ENCODE measurements around the gene ZFYVE28.

ZFYVE28 gene

DNA sequence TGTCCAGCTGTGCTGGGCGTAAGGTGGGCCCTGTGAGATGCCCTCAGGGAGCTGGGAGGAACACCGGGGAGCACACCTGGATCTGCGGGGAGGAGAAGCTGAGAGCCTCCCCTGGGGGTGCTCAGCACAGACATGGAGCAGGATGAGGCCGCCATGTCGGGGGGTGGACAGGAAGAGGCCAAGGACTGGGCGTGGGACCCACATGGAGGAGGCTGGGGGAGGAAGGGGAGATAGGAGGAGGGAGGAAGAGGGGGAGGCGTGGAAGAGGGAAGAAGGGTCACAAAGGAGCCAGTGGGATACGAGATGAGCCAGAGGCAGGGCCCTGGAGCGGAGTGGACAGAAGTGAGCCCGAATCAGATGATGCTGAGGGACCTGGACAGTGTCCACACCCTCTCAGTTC lies 66.3 kb downstream of the ZFYVE28 start:
- DNase-seq: no peak

- DNase-seq: no peak
Measured at GRCh38 chr4:2350982-2351381, 67.5 kb downstream of the ZFYVE28 start.

DNA sequence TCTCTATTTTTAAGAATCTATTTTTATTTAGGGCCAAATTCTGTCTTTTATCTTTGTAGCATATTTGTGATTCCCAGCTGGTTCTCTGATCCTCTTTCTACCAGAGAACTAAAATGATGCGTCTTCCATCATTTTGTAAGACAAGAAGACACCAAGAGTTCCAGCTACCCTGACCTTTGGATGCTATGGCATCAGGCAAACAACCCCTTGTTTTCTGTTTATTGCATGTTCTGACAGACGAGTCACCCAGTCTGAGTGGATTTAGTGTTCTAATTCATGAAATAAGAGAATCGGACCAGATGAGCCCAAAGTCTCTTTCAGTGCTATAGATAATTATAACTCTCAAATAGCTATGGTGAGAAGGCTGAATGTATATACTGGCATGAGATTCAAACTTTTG lies 69.7 kb downstream of the ZFYVE28 start:
- DNase-seq: no peak

DNA sequence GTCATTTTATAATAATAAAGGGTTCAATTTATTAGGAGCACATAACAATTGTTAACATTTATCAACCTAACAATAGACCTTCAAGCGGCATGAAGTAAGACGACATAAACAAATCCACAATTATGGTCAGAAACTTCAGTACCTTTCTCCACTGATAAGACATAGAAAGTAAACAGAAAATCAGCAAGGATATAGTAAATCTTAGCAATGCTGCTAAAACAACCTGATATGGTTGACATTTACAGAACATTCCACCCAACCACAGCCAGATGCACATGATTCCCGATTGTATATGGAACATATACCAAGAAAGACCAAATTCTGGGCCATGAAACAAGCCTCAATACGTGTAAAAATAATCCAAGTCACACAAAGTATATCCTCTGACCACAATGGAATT lies 71.3 kb downstream of the ZFYVE28 start:
- no peak for DNase-seq

- peak; percentile 53 for DNase-seq
Measured at GRCh38 chr4:2343476-2343875, 75.0 kb downstream of the ZFYVE28 start.

GRCh38 chr4:2341911-2342652 lies 76.4 kb downstream of the ZFYVE28 start:
- no peak for DNase-seq

DNA sequence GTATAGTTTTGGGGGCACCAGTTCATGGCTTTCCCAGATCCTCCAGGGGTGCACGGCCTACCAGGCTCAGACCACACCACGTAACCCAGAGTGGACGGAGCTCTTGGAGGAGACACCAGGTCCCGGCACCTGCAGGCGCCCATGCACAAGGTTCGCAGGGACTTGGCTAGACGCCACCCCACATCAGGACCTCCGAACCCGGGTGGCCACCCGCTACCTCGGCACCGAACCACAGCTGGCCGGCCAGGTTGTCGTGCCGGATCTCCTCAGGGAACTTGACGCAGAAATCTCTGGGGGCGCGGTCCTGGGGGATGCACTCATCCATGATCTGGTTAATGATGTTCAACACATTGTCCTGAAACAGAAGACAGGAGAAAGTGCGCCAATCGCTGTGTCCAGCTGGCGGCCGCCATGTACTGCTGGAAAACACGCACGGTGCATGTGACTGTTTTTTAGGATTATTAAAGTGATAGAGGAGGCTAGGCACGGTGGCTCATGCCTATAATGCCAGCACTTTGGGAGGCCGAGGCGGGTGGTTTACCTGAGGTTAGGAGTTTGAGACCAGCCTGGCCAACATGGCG lies 77.1 kb downstream of the ZFYVE28 start:
- DNase-seq: no peak

DNA sequence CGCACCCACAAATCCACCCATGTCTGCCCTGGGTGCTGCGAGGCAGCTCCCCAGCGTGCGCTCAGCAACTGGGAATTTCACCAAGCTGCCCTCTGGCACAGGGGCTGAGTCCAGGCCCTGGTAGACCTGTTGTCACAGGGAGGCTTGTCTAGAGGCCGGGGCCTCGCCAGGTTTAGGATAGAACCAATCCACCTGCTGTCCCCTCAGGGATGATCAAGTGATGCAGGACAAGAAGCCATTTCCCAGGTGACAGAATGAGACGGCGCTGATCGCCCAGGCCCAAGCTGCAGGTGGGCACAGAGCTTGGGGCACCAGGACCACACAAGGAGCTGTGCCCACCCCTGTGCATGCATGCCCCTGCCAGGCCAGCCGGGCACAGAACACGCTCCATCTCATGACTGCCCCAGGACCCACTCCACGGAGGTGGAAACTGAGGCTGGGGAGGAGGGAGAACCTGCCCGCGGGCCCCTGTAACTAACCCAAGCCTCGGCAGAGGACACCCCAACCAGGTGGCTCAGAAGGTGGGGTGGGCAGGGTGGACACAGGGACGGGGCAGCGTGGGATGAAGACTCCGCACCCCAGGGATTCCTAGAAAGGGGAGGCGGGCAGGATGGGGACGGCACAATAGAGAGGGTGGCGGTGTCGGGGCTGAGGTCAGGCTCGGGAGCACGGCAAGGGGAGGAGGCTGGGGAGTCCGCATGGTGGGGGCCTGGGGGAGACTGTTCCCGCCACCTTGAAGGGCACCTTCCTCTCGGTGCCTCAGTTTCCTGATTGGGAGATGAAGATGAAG lies 78.0 kb downstream of the ZFYVE28 start:
- DNase-seq: no peak

DNA sequence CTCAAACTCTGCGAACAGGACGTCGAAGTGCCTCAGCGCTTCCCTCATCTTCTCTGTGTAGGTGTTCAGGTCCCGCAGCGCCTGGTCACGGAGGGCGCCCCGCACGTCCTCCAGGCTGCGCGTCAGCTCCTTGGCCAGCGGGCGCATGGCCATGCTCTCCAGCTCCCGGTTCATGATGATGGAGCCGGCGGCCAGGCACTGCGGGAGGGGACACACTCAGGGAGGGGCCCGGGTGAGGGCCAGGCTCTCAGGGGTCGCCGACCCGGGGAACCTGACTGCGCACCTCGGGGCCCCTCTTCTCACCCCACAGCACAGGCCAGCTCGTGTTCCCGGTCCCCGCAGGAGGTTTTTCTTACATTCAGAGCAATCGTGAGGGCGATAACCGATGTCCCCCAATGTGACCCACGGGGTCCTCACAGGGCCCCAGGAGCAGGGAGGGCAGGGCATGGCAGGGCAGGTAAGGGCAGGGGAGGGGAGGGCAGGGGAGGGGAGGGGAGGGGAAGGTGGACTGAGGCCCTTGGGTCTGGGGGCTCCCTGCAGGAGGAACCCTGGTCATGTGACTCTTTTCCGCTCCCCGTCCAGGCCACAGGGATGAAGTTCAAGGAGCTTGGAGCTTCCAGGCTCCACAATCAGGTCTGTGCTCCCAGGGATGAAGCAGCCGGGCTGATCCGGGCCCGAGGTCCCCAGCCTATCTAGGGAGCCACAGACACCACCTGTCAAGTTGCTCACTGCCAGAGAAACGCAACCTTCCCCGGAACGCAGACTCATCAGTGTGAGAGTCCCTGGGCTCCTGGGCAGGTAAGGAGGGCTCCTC lies 78.8 kb downstream of the ZFYVE28 start:
- no peak for DNase-seq

DNA sequence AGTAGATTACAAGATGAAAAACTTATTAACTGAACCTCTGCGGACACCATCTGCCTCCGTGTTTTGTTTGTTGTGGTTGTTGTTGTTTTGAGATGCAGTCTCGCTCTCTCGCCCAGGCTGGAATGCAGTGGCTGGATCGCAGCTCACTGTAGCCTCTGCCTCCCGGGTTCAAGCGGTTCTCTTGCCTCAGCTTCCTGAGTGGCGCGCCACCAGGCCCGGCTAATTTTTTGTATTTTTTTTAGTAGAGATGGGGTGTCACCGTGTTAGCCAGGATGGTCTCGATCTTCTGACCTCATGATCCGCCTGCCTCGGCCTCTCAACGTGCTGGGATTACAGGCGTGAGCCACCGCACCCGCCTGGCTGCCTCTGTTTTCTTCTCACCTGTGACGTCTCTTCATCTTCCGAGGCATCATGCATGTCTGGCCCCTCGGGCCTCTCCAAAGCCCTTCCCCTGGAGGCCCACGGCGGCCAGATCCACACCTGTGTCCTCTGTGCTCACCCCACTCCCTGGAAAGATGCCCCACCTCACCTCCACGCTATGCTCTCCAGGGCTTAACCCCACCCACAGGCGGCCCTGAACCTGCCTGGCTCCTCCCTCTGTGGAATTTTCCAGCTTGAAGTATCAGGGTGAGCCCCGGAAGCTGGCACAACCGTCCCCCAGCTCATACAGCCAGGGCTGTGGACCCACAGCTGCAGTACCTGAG lies 79.5 kb downstream of the ZFYVE28 start:
- DNase-seq: no peak

GRCh38 chr4:2337896-2338295 lies 80.5 kb downstream of the ZFYVE28 start:
- DNase-seq: no peak

GRCh38 chr4:2337131-2337723 lies 81.2 kb downstream of the ZFYVE28 start:
- DNase-seq: no peak

- no peak for DNase-seq
Measured at GRCh38 chr4:2336659-2337058, 81.8 kb downstream of the ZFYVE28 start.

DNA sequence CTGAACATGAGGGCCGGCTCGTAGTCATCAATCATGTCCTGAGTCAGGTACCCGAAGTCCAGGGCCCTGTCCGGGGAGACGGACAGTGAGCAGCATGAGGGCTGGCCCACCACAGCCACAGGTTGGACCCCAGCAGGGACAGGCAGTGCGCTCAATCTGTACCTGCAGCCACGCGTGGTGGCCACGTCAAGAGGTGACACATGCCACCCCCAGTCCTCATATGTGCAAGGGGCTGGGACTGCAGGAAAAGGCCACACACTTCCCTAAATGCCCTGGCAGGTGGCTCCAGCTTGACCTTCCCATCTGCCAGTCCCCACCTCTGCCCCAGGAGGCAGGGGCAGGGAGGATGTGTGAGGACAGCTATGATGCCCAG lies 82.7 kb downstream of the ZFYVE28 start:
- no peak for DNase-seq

DNA sequence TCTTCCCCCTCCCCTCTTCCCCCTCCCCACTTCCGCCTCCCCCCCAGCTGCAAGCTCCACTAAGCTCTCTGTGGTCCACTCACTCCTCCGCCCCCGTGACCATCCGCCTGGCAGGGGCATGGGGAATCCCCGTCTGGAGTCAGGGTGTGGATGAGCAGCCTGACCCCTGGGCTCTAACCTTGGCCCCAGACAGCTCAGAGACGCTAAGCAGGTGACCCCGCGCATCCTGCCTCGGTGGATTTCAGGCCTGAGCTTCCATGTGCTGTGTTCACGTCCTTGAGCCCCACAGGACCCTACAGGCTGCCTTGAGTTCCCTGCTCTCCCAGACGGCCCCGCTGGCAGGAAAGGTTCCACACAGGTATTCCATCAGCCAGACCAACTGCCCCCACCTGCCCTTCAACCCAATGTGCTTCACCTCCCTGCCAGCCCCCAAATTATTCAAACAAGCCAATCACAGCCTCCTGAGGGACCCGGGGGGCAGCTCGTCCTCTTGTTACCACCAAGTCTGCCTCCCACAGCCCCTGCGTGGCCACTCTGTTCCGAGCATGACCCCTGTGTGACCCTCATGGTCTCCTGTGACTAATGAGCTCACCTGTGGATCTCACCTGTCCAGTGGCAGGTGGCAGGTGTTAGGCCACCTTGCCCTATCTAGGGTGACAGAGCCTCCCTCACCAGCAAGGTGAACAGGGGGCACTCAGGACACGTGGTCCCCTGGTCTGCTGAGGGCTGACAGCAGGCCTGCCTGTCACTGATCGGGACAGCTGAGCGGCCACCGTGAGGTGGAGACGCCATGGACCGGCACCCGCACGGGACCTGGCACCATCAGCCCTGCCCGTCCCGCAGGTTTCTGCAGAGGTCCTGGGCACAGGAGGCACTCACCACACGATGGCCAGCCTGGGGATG lies 83.4 kb downstream of the ZFYVE28 start:
- DNase-seq: no peak

DNA sequence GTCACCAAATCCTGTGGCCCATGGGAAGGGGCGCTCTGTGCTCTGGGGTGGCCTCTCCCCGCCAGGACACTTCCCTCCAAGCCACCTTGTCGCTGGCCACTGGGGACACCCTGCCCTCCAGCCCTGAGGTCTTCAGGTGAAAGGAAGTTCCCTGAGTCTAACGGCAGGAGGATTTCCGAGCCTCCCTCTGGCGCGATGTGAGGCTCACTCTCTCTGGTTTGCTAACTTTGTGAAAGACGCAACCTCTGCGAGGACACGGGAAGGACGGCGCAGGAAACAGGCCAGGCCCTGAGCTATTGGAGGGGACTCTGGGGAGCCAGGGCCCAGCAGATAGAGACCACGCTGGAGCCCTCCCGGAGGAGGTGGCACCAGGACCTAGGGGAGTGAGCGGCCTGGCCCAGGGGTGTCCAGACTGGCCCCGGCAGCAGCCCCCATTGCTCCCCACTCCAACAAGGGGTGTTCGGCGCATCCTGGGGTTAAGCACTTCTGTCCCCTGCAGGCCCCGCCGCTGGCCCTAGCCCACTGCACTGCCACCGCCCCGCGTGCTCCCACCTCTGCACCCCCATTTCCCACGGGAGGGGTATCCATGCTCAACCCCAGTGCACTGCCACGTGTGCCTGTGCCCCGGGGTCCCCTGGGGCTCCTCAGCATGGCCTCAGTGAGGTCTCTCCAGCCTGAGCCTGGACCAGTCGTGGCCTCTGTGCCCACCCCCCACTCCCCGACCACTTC lies 84.4 kb downstream of the ZFYVE28 start:
- no peak for DNase-seq

- no peak for DNase-seq
Measured at GRCh38 chr4:2333356-2333841, 85.0 kb downstream of the ZFYVE28 start.

DNA sequence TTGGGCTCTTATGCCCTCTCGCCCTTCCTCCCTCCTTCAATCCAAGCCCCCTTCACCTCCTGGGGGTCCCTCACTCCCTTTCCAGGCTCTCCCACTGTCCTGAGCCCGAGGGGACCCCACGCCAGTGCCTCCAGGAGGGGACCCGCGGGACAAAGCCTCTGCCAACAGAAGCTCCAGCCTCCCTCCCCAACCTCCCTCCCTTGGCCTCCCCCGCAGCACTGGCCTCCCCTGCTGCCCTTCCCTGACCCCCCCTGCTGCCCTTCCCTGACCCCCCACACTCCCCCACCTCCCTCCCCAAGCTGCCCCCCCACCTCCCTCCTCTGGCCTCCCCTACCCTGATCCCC lies 85.5 kb downstream of the ZFYVE28 start:
- no peak for DNase-seq

DNA sequence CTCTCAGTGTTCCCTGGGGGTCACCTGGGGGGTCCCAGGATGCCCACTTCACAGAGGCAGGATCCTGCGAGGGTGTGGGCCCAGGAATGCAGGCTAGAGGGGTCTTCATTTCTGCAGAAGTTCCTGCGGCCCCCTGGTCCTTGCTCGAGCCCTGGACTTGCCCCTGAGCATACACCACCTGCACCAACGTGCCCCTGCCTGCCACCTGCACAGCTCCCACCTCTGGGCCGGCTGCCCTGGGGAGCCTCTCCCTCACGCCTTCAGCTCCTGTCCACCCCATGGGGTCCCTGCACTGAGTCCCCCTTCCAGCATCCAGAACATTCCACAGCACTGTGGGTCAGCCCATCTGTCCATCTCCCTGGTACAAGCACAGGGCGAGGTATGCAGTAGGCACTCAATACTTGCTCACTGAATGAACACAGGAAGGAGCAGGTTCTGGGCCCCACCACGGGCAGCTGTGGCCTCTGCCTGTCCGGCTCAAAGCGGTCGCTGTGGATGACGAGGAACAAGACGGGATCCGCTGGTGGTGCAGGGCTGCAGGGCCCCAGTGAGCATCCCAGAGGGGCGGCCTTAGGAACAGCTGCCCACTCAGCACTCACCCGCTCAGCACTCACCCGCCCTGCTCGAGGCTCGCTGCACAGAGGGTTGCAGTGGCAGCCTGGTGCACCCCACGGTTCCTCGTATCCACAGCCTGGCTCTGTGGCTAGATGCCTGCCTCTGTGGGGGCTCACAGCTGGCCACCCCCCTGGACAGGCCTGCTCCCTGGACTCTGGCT lies 86.1 kb downstream of the ZFYVE28 start:
- no peak for DNase-seq

Measured in COR-L47 (cell line).